ENCODE measurements around the gene SREBF1.

SREBF1 gene

DNA sequence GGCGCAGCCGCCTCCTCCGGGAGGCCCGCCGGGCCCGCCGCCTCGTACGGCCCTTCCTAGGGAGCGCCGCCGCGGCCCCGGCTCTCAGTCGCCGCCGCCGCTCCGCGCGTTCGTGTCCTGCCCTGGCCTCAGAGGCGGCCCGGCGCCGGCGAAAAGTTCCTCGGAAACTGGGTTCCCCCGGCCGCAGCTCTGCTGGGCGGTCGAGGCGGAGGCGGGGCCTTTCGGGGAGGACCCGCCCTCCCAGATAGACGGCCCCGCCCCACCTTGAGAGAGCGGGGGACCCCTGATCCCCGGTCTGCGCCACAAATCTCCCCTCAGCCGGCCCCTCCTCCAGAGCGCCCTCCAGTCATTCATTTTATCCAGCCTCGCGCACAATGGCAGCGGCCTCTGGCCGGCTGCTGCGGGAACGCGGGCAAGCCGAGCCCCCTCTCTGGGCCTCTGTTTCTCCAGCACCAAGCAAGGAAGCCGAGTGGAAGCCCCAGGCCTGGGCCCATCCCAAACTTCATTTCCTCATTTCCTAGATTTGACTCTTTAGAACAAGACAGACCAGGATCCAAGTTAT lies at the start of gene SREBF1:
Gene SREBF1 (minus strand): TSS at position 169 of the 562 bp plus-strand sequence. CDS start 169 bp downstream, outside the sequence.
- DNase-seq: peak; percentile 74

DNA sequence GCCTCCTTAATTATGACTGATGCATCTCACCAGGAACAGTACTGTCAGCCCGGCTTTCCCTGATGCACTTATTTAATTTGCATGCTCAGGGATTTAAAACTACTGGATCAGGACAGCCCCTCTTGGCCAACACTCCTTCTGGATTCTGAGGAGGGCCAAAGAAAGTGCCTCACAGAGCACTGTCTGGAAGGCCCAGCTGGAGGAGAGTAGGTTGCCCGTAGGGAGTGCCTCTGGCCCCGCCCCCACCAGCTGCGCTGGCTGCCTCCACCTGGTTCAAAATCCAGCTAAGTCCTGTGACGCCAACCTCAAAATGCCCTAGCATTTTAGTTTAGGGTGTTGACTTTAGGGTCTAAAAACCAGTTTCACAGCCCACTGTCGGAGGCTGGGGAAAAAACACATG lies 49.4 kb upstream of the SREBF1 start:
- no peak for DNase-seq

DNA sequence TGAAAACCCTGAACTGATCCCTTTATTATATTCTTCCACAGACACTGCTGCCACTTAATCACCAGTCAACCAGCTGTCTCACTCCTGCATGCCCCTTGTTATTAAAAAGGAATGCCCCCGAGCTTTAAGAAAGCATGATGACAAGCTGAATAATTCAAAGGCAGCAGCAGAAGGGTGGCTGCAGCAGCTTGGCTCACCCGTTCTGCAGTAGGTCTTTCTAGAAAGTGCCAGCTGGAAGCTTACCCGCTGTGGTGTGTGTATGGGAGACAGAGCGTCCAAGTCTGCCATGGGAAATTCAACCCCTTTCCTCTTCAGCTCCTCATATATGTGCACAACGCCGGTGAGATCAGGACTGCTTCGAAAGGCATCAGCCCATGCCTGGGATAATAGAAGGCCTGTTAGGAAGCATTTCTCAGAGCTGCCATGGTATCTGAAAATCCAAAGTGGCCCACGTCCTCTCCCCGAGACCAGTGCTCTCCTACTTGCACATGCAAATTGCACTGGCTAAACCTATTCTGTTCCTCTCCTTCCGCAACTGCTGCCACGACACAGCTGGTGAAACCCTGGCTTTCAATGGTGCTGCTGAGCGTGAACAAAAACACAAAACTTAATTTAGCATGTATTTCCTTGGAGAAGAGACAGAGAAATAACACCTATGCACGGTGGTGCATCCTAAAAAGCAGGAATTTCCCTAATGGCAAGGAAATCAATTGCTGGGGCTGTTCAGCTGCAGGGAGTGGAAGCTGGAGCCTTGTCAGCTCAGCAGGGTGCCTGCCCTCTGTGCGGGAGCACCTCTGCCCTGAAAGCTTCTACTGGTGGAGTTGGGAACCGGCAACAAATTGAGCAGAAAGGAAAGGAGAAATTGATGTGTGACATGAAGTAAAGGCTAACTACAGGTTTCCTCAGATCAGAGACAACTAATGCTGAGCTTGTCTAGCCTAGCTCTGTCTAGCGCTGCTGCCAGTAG lies 47.9 kb upstream of the SREBF1 start:
- DNase-seq: no peak

DNA sequence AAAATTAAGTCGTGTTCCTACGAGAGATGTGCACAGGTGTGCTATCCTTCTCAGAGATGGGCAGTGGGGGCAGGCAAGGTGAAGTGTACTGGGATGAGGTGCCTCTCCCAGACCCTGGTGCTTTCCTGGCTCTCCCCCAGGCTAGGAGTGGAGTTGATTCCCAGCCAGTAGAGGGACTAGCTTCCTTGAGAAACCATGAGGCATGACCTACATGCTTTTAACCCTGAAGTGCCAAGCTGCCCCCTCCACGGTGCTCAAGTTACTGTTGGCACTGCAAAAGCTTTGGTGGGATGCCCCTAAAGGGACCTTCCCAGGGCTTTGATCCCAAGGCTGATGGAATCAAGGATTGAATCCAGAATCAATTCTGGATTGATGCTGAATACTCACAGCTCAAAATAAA lies 47.0 kb upstream of the SREBF1 start:
- DNase-seq: no peak

DNA sequence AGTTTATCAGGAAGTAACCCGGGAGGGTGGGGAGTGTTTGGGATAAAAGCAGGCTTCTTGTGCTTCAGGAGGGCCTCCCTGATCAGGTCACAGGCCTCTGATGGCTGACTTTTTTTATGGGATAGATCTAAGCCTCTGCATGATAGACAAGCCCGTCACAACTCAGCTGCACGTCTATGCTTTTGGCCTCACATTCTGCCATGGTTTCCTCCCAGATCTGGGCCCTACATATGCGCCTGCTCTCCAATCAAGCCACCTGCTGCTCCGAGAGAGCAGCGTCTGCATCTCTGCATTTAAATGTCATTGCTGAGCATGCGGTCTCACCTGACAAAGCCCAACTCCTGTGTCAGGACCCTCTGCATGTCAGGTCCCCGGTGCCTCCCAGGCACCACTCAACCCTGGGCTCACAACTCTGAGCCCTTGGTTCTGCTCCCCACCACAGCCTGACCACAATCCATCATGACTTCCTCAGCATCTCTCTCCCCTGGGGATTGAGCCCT lies 45.3 kb upstream of the SREBF1 start:
- no peak for DNase-seq

DNA sequence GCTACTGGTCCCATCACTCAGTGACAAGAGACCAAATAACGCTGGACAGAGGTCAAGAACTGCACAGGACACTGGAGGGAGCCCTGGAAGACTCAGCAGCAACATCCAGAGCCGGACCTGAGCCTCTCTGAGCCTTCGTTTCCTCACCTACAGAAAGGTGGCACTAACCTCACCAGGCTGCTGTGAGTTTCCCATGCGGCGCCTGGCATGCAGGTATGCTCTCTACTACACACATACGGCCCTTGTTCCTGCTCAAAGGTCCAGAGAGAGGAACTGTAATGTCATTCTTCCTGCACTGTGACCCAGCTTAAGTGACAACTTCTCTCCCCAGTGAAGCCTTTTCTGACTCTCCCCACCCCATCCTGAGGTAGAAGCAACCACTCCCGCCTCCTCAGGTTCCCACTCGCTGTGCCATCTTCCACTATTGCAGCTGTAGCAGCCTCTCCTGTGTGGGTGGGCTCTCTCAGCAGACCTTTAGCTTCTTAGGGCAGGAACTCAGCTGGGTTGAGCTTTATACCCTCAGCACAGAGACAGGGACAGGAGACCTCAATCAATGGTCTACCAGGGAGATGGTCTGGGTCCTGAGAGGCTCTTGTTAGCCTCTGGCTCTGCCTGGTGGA lies 43.9 kb upstream of the SREBF1 start:
- DNase-seq: no peak

DNA sequence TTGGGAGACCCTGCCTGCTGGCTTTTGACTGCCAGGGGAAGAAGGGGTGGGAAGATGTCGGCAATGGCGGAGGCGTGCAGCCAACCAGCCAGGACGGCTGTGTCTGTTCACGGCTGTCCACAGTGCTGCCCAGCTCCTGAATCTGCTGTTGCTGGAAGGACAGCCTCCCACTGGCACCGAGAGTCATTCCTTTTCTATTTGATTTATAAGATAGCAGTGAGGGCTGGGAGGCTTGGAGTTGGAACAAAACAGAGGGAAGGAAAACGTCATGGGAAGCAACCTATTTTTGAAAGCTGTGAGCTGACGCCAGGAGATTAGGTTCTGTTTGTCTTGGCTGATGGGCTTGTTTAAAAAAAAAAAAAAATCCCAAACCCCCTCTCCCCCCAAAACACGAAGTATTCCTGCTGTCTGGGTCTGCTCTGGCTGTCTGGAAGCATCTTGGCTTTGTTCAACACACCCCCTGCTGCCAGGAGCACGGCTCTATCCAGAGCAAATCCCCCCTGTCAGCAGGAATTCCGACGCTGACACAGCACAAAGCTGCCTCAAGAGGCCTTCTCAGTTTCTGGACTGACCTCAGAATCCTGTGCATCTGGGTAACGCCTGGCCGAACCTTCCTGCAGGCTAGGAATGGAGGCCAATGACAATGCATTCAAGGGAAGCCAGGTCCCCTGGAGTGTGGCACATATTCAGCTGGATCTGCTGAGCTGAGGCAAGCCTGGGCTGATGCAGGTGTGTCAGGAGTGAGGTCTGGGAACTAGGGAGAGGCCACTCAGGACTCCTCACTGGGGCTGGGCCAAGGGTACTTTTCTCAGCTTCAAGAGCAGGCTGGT lies 41.0 kb upstream of the SREBF1 start:
- DNase-seq: no peak

DNA sequence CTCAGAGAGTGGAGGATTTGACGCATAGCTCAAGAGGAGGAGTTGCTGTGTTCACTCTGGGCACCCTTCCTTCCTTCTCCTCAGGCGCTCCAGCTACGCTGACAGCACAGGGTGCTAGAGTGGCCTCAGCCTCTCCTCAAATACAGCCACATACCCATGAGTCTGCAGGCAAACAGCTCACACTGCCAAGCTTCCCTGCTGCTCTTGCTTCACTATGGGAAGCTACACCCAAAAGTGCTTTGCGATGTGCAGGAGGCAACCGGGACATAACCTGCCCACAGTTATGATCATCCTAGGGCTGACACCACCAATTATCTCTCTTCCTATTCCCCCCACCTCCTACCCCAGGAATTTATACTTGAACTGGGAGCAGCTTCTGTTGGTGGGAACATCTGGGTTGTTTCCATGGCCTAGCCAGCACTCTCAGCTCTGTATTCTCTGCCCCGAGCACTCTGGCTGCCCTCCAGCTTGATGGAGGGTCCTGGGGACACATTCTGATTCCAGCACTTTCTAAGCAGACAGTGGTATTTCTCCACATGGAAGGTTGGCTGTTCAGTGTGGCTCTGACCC lies 40.3 kb upstream of the SREBF1 start:
- DNase-seq: no peak

DNA sequence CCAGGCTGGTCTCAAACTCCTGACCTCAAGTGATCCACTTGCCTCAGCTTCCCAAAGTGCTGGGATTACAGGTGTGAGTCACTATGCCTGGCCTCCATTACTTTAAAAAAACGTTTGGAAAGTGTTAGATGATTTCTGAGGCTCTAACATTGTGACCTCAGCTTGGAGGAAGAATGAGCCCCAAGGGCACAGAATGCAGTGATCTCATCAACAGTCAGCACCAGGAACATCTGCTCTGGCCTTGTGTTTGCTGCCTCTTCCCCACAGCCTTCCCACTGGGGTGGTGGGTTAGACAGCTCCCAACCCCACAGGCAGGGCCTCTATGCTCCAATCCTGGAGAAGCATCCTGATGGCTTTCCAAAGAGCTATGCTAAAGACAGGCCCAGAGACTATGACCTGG lies 37.7 kb upstream of the SREBF1 start:
- DNase-seq: no peak

DNA sequence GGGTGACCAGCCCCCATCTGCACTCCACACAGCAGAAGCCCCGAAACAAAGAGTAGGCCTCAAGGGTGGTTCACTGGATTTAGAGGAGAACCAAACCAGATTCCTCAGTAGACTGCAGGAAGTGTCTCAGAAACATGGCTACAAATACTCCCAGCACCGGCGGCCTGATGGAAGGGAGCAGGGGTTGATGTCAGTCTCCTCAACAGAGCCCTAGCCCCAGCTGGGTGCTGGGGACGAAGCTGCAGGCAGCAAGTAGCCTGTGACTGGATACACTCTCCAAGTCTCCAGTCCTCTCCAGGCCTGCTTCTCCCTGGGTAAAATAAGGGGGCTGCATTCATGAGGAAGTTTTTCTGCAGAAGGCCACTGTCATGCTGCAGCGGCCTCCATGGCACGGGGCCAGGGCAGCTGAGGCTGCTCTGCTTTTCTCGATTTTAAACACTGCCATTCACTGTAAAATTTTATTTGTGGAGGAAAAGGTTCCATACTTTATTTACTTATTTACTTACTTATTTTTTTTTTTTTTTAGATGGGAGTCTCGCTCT lies 36.7 kb upstream of the SREBF1 start:
- DNase-seq: no peak

DNA sequence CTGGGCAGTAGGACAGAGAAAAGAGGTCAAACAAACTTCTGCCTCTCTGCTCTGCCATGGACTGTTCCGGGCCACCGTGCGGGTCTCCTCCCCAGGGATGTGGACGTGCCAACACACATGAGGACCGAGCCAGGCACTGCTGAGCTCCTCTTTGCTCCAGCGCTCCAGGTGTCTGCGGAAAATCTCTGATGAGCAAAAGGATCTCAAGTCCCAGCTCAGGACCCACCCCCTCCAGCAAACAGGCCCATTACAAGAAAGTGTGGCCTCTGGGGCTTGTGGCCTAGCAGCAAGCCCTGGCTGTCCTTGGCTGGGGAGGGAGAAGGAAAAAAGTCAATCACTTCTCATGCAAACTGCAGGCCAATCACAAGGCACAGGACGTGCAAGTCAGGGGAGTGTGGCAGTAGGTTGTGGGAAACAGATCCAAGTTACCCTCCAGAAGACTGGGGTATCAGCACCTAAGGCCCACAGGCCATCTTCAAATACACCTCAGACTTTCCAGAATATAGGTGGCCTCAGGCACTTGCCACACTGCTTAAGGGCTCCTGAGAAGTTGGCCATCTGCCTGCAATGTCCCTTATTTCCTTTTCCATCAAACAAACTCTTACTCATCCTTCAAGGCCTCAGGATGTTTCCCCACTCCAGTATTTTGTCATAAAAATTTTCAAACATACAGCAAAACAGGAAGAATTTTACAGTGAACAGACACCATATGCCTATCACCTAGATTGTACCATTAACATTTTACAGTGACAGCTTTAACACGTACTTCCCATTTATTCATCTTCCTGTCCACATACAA lies 36.0 kb upstream of the SREBF1 start:
- no peak for DNase-seq

DNA sequence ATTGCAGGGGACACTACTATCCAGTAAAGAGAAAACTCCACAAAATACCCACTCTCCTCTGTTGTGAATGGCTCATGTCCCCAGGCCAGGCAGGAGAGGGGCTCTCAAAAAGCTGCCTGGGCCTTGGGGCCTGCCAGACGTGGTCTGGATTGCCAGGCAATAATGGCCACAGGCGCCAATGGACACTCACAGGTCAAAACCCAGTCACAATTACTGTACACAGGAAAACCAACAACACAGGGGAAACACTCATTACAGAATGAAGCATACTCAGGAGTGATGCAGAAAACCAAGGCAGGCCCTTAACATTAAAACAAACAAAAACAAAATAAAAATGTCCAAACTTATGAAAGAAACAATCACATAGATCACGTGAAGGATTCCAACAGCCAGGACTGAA lies 35.1 kb upstream of the SREBF1 start:
- no peak for DNase-seq

DNA sequence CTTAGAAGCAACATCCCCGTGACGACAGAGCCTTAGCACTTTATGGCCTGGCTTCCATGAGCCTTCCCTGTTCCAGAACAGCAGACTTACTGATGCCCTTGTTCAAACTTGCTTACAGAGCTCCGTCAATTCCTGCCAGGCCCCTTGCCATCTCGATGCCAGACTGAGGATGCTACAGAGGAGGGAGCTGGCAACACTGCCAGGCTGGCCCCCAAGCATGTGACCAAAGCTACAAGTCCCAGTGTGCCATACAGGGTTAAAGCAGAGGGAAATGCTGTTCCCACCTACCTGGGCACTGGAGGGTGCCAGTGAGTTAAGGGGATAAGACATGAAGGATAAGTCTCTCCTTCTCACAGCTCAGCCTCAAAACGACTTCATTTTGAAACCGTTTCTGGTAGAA lies 33.5 kb upstream of the SREBF1 start:
- DNase-seq: no peak

DNA sequence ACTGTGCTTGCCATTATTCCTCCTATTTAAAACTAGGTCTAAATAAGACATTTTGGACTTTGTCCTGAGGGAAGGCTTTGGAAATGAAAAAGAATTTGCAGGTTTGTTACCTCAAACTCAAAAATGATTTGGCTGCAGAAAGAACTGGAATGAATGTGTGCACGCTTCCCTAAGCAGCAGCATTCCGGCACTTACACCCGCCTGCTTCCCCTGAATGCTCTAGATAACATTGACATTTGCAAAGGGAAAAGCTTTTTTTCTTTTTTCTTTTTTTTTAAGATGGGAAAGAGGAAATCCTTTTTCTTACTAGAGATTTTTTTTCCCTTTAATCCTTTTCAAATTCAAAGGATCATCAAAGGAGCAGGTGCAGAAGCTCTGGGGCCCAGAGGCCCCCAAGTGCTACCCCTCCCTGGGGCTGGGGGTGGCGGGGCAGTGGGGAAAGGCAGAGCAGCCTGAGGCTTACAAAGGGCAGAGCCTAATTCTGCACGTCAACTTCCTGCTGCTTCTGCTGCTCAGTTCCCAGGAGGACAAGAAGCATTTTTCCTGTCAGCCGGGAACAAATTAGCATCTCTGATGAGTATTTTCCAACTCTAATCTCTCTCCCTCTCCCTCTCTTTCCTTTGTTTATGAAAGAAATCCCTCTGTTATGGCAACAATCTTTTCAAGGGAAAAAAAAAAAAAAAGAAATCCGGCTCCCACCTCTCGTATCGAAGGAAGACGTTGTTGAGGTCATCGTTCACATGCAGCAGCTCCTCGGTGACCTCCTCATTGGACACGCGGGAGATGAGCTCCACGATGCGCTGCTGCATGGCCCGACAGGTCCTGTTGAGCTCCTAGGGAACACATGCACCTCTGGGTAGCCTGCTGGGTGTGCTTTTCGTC lies 32.1 kb upstream of the SREBF1 start:
- no peak for DNase-seq

DNA sequence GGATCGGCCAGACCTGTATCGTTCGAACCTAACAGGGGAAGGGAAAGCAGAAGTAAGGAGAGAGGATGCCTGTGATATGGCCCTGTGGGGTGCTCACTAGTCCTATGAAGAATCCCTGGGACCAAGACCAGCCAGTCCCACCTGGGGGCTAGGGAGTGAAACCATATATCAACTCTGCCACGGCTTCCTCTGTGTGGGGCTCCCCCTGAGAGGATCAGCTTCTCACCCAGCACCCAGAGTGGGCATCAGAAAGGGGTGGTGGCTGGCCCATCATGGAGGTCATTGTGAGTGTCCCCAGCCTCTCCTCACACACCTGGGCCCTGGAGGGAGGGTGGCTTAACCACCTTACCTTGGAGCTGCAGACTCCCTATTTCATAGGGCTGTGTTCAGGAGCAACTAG lies 30.1 kb upstream of the SREBF1 start:
- DNase-seq: no peak

DNA sequence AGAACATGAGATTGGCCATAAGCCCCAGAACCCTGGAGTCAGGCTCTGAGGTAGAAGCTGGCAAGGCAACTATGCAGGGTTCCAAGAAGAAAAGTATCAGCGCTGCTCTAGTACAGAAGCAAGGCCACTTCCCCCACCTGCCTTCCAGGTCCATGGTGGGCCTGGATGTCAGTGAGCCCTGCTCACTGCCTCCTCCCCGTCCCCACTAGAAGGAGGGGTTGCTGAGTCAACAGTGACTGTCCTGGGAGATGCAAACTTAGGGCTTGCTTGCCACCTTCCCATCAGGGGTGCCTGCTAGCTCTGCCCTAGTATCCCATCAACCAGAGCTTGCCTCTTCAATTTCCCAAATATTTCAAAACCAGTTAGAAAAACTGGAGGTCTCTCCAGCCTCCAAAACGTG lies 29.6 kb upstream of the SREBF1 start:
- no peak for DNase-seq

DNA sequence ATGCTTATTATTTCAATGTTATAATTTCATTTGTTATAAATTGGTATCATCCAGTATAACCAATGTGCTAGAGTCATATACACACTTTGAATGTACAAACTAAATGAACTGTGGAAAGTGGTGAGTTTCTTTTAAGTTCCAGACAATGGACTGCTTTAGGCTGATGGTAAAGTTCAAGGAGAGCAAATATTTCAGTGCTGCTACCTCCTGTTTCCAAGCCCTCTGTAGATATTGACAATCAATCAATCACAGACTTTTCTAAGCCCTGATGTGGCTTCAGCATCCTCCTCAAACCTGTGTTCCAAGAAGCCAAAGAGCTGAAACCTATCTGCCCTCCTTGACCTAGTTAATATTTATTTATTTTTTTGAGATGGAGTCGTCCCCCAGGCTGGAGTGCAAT lies 28.2 kb upstream of the SREBF1 start:
- no peak for DNase-seq

DNA sequence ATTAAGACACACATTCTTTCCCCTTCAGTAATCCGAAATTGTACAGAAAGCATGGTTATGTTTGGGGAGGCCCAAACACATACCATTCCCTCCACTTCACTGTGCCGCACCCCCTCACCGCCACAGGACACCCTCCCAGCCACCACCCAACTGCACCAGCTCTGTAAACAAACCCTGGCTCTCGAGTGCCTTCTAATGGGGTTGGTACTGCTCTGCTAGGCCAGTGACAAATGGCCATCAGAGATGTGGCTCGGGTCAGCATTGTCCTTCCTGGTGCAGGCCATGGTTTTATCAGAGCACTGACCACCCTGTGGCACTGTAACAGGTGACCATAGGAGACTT lies 24.0 kb upstream of the SREBF1 start:
- no peak for DNase-seq

DNA sequence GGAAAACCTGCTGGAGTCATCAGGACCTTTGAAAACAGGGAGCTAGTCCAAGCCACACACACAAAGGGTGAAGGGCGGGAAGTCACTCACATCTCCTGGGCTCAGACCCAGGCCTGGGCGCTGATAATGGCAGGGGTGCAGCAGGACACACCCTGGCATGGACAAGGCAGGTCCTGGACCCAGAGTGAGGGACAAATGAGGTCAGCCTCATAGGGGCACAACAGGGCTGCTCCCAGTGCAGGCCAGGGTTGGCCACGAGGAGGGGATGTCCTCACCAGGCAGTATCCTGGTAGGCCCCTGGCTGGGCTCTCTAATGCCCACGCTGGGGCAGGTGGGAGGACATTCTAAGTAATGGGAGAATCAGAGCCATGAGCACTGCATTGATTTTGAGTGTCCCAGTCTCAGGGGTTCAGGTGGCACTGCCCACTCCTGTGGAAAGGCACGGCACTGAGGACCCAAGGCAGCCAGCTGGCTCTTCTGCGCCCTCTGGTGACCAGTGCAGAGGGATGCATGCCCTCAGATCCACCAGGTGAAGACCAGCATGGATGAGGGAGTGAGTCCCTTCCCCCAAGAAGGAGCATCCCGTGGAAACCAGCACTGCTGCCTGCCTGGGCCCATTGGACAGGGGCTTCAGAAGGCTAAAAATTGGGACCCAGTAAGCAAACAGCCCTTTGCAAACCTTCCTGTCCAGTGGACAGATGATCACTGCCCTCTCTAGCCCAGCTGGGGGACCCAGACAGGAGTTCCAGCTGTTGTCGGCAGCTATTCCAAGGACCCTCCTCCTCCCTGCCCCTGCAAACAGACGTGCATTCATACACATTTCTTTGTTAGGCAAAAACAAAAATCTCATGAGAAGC lies 23.4 kb upstream of the SREBF1 start:
- DNase-seq: peak; percentile 78

Data from activated T-cell treated with anti-CD3 and anti-CD28 coated beads, Interleukin-2, amount 50 U/mL, for 1 hour (primary cell).